GM19328 (cell line): ENCODE data around the gene RAP2B.
"Not testable (repeated sequence)": the region's sequence is repeated elsewhere in the genome, so short reads cannot be mapped to it uniquely, and the experiment has no call there.

Experiments
- ATAC-seq: cut with Tn5 transposase; IDR thresholded peaks from one replicate; pipeline ENCODE4 v1.9.1; 2021; ENCODE audit warnings: mild to moderate bottlenecking, moderate library complexity; ENCODE audit not compliant: unreplicated experiment

The RAP2B gene

DNA sequence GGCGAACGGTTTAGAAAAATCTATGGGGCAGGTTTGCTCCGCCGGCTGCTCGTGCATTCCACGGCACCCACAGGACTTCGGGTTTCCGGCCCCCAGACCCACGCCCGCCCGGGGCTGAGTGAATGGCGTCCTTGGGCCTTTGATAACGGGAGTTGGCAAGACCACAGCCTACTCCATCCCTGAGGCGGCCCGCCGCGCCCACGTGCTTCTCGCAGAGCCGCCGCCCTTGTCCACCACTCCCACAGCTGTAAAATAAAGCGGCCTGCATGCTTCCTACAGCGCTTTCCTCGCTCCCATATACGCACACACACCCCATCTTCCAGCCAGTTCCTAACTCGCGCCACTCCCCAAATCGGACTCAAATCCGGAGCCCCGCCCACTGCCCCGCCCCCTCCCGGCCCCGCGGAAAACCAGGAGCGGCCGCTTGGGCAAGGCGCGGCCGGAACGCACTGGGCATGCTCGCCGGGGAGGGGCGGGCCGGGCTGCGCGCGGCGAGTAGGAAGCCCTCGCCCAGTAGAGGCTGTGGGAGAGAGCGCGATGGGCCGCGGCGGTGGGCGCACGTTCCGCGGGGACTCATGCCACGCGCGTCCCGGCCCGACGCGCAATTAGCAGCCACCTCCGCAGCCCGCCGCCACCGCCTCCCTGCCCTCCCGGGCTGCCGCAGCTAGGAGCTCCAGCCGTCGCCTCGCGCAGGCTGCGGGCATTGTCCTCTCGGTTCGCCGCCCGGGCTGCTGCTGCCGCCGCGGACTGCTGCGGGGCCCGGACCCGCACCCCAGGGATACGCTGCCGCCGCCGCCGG lies at the start of gene RAP2B:
RAP2B (plus strand) TSS at position 513 of the 799 bp plus-strand sequence. CDS start 468 bp downstream, outside the sequence.
- peak; percentile 47 for ATAC-seq

GRCh38 chr3:153113541-153113940 lies 48.5 kb upstream of the RAP2B start:
- ATAC-seq = no peak

DNA sequence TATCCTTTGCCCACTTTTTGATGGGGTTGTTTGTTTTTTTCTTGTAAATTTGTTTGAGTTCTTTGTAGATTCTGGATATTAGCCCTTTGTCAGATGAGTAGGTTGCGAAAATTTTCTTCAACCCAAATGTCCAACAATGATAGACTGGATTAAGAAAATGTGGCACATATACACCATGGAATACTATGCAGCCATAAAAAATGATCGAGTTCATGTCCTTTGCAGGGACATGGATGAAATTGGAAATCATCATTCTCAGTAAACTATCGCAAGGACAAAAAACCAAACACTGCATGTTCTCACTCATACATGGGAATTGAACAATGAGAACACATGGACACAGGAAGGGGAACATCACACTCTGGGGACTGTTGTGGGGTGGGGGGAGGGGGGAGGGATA lies 47.8 kb upstream of the RAP2B start:
- ATAC-seq = not testable (repeated sequence)

DNA sequence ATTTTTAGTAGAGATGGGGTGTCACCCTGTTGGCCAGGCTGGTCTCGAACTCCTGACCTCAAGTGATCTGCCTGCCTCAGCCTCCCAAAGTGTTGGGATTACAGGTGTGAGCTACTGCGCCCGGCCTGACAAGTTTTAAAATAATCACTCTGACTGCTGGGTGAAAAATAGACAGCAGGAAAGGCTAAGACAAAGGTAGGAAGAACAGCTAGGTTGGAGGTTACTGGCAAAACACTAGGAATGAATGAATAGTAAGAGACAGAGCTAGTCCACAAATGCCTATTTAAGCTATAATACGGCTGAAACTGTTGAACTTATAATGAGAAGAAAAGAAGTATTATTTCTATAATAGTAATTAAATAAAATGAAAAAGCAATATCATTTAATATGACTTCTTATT lies 46.7 kb upstream of the RAP2B start:
- ATAC-seq = no peak

DNA sequence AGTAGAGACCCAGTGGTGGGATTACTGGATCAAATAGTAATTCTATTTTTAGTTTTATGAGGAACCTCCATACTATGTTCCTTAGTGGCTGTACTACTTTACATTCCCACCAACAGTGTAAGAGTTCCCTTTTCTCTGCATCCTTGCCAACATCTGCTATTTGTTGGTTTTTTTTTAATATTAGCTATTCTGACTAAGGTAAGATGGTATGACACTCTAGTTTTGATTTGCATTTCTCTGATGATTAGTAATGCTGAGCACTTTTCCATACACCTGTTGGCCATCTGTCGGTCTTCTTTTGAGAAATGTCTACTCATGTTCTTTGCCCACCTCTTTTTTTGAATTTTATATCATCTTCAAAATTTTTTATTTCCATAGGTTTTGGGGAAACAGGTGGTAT lies 34.2 kb upstream of the RAP2B start:
- no peak for ATAC-seq

- ATAC-seq = no peak
Observed at GRCh38 chr3:153129426-153129825, 32.6 kb upstream of the RAP2B start.

DNA sequence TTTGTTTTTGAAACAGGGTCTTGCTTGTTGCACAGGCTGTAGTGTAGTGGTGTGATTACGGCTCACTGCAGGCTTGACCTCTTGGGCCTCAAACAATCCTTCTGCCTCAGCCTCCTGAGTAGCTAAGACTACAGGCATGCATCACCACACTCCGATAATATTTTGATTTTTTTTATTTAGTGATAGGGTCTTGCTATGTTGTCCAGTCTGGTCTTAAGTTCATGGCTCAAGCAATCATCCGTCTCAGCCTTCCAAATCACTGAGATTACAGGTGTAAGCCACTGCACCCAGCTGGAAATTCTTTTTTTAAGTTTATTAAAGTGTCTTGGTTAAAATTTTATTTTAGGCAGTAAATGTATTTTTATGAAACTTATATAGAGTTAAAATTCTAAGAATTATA lies 32.2 kb upstream of the RAP2B start:
- no peak for ATAC-seq

DNA sequence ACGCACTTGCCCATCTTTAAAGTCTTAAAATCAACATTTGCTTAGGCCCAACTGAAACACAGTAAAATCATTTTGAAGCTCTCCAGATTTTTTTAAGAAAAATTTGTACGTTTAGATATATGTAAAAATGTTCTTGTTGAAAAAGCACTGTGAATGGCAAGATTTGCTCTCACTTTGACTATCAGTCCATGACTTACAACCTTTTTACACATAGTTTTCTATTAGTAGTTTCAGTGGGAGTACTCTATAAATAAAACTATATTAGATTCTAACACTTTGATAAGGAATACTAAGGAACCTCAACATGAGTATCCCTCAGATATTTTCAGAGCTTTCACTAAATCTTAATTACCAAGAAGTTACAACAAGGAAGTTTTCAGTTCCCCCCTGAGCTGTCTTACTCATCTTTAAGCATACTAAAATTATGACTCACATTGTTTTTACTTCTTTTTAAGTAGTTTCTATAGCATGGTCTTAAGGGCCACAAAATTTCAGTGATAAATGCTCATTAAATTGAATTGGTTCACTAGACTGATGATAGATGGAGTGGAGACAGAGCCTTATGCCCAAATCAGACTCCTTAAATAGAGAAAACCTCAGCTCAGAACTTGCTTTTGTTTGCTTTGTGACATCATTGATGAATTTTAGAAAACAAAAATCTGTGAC lies 31.6 kb upstream of the RAP2B start:
- ATAC-seq = peak; percentile 84

DNA sequence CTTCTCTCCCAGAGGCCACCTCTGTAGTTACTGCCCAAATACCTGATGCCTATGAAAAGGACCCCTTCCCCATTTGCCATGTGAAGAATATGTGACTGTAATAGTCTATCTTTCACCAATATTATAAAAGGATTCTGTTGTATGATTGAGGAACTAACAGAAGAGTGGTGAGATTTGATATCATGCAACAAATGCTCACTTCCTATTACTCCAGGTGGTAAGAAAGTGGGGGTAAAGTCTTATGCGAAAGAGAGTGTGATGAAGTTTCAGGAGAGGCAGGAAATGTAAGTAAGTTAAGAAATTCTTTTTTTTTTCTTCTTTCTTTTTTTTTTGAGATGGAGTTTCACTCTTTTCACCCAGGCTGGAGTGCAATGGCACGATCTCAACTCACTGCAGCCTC lies 24.4 kb upstream of the RAP2B start:
- no peak for ATAC-seq

DNA sequence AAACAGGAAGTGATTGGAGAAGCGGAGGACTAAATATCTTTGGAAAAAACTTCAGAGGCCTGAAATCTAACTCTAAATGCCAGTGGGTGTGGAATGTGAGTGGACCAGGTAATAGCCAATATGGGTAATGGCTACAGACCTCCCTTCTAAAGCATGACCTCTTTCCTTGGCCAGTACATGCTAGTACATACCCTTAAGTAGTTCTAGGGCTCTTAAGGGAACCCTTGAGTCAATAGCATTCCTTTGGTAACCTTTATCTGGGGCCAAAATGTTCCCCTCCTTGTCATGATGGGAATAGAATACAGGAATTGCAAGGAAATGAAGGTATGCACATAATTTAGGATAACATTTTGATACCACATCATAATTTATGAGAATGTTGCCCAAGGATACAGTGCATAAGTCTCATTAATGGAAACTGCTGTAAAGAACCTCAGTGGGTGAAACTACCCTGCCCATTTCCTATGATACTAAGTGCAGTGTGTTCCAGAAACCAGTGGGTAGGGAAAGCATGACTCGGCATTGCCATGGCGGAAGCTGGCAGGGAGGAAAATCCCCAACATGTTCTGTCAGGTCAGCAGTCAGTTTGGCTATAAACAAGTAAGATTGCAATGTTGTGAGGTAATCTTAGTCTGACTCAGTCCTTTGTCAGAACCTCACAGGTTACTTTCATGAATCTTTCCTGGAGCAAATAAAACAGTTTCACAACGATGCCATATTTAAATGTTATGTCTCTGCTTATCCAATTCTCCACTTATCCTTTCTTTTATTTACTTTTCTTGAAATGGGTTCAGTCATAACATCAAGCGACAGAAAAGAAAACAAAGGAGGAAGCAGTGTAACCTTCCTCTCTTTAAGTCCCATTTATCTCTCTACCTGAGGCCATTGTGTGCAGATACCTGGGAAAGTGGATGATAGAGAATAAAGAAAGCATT lies 23.5 kb upstream of the RAP2B start:
- ATAC-seq = no peak

DNA sequence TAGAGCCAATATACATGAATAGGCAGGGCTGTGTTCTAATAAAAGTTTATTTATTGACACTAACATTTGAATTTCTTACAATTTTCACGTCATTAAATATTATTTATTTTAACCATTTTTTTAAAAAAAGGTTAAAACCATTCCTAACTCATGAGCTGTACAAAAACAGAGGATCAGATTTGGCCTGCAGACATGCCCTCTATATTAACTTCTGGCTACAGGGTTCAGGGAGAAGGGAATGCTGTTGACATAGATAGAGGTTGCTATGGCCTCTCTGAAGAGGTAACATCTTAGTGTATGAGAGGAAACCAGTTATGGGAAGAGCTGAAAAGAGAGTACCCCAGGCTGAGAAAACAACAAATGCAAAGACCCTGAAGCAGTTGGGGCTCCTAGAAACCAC lies 19.1 kb upstream of the RAP2B start:
- no peak for ATAC-seq

- ATAC-seq = no peak
Observed at GRCh38 chr3:153144071-153144470, 18.0 kb upstream of the RAP2B start.

GRCh38 chr3:153144779-153145178 lies 17.2 kb upstream of the RAP2B start:
- no peak for ATAC-seq

DNA sequence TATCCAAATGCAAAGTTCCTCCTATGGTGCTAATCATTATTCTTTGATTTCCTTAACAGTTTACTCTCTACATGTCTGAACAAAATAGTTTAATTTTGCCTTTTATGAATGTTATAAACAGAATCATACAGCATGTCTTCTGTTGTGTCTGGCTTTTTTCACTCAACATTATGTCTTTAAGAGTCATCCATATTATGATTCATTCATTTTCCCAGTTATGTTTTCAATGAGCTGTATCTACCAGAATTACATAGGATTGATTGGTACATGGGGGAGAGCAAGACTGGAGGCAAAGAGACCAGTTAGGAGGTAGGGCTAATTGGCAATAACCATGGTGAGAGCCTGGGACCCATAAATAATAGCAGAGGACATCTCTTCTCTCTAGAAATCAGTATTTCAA lies 16.6 kb upstream of the RAP2B start:
- ATAC-seq = no peak

DNA sequence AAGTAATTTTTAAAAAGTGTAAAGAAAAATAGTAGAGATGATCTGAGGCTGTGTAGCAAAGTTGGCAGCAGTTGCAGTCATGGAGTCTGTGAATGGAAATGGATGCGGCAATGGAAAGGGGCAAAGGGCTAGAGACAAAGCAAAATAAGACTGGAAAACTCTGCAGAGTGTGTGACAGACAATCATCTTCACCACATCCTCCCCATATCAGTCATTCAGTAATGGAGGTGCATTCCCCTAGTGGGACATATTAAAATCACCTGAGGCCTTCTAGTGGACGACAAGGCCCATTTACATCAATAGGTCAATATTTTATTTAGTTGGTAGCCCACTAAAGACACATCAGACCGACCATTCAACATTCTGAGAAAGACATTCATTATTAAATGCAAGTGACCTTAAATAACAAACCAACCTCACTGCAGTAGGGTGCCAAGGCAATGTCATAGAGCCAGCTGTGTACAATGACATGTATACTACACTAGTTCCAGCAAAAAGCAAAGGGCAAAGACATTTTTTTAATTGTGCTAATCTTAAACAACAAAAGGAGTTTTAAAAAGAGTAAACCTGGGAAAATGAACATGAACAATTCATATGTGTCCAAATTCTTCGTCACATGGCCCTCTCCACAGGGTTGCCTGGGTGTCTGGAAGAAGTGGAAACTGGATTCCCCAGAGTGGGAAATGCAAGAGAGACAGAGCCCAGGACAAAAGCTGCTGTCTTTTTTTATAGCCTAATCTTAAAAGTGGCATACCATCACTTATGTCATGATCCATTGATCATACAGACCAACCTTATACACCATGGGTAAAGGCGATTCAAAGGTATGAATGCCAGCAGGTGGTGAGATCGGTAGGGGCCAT lies 15.6 kb upstream of the RAP2B start:
- no peak for ATAC-seq

- ATAC-seq = no peak
Observed at GRCh38 chr3:153150991-153151390, 11.0 kb upstream of the RAP2B start.

- not testable (repeated sequence) for ATAC-seq
Observed at GRCh38 chr3:153155786-153156185, 6.2 kb upstream of the RAP2B start.

GRCh38 chr3:153158189-153158588 lies 3.8 kb upstream of the RAP2B start:
- ATAC-seq = no peak

DNA sequence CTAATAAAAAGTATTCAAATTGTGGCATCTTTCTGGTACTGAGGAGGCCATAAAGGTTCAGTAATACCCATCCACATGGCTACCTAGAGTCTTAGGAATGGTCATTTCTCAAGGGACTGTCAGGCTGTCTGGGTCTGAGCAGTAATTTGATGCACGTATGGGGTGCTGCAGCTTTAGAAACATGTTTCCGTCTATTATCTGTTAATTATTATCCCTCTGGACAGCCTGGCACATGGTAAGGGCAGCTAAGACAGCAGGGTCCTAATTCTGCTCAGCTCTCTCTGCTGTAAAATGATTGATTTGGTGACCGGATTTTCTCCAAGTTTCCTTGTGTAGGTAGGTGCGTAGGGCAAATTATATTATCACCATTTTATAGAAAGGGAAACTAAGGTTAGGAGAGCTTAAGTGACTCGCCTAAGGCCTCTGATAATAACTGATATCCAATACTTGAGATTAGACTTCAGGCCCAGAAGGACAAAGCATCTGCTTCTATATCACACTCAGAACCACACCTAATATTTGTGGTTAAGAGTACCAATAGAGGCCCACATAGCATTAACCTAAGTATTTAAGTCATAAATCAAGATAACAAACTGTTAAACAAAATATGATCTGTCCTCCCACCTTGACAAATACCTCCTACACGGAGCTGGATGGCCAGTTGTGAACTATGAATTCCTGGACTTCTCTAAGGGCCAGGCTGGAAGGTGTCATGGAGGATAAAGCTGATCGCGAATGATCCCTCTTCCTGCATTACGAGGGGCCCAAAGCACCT lies 2.9 kb upstream of the RAP2B start:
- ATAC-seq = no peak
